ENCODE measurements around the gene CAPN11. TPM values are rescaled to one million over a fixed set of nuclear protein-coding genes. Genes with fewer than 3 reads are reported as not detected.

Gene CAPN11
- total RNA-seq, 1 donor from 2014 or later, result not detected

DNA sequence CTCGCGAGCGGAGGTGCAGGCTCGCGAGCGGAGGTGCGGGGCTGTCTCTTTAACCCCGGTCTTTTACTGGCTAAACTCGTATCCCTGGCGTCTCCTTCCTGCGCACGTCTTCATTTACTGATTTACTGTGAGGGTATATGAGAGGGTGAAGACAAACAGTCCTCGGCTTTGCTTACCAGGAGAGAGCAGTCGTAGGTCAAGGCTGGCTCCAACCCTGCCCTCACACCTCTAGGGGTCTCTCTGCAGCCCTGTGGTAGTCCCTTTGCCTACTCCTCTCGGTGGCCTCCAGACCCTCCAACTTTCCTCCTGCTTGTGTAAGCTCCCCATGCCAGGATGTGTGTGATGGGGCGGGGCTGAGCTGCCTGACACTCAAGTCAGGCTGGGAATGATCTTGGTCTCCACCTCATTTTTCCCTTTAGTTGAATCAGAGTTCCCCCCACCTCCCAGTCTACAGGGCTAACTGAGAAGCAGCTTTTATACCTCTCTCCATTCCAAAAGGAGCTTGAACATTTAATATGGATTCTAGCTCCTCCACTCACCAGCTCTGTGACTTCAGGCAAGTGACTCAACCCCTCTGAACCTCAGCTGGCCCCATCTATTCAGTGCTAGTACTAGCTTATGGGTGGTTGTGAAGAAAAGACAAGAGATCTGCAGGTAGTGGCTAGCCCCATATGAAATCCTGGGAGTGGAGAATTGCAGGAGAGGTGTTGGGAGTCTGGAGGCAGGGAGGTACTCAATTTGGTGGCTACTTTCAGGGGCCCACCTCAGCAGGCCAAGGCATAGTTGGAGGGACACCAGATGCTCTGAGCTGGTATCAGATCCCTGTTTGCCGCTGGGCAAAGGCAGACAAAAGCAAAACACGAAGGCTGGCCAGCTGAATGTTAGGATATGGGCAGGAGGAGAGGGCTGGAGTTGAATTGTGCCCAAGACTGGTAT is 65.7 kb downstream of the CAPN11 start:
- no peaks in the 10 kb centered on the region for H3K27me3 Mint-ChIP-seq
- CTCF ChIA-PET, result interaction anchor here (0.5 to 2.3 kb wide), 4 partner anchors 12 to 44 kb away, joined by 3 to 15 read pairs (median 5); no protein-coding TSS in a partner anchor
- H3K36me3 Mint-ChIP-seq (ENCODE audit: low read depth), result no peaks in the 10 kb centered on the region
- H3K4me3 Mint-ChIP-seq, result peak overlapping the region; percentile 82
- H3K4me1 Mint-ChIP-seq, result peaks cover 30% of the 10 kb centered on the region
- H3K9me3 Mint-ChIP-seq, result no peaks in the 10 kb centered on the region
- no peak for TF ChIP-seq CTCF (IDR thresholded peaks at IDR 0.05)
- H3K27ac Mint-ChIP-seq, result no peak overlapping the region
- ATAC-seq (ENCODE audit: low read depth) (peak; percentile 5), DNase-seq (no peak)
- intact Hi-C loops (cut with micrococcal nuclease), result loop anchor here (5.0 kb wide), 2 partner anchors 97 to 113 kb away; partner anchors contain the start of genes MRPL14 and TMEM63B
- POLR2A ChIA-PET, result interaction anchor here (0.5 to 3.8 kb wide), 8 partner anchors 13 to 520 kb away, joined by 3 to 49 read pairs (median 4); partner anchors contain the start of genes HSP90AB1 and TMEM151B

DNA sequence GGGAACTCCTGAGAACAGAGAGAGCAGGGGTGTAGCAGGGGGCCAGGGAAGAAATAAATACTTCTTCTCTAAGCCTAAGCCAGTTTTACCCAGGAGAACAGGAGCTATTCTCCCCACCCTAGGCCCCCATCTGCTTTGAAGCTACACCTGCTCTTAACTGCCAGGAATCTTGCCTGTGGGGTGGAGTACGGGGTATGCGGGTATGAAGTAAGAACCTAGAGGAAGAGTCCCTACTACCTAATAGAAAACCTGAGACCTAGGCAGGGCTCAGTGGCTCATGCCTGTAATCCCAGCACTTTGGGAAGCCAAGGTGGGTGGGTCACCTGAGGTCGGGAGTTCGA is 66.3 kb downstream of the CAPN11 start:
- no peak for ATAC-seq (ENCODE audit: low read depth)
- Mint-ChIP-seq H3K27ac (no peak overlapping the region), H3K36me3 (ENCODE audit: low read depth) (no peaks in the 10 kb centered on the region), H3K4me3 (no peak overlapping the region), H3K4me1 (peaks cover 26% of the 10 kb centered on the region), H3K9me3 (no peaks in the 10 kb centered on the region), H3K27me3 (no peaks in the 10 kb centered on the region)
- intact Hi-C loops (cut with micrococcal nuclease), result loop anchor here (5.0 kb wide), 2 partner anchors 98 to 112 kb away; partner anchors contain the start of genes MRPL14 and TMEM63B
- TF ChIP-seq CTCF (IDR thresholded peaks at IDR 0.05), result no peak
- CTCF ChIA-PET, result interaction anchor here (0.8 to 2.3 kb wide), 3 partner anchors 11 to 43 kb away, joined by 4 to 15 read pairs (median 6); no protein-coding TSS in a partner anchor
- POLR2A ChIA-PET, result interaction anchor here (0.7 to 3.8 kb wide), 6 partner anchors 12 to 298 kb away, joined by 3 to 49 read pairs (median 6); partner anchors contain the start of gene HSP90AB1
- no peak for DNase-seq

- no peaks in the 10 kb centered on the region for H3K27me3 Mint-ChIP-seq
- CTCF ChIA-PET, result interaction anchor here (1.4 kb wide), 1 partner anchor 10 kb away, joined by 4 read pairs; no protein-coding TSS in a partner anchor
- POLR2A ChIA-PET, result interaction anchor here (0.7 to 3.8 kb wide), 4 partner anchors 11 to 299 kb away, joined by 3 to 49 read pairs (median 10); partner anchors contain the start of gene HSP90AB1
- intact Hi-C loops (cut with micrococcal nuclease), result no loop called here
- H3K36me3 Mint-ChIP-seq (ENCODE audit: low read depth), result no peaks in the 10 kb centered on the region
- TF ChIP-seq CTCF (IDR thresholded peaks at IDR 0.05), result no peak
- H3K27ac Mint-ChIP-seq, result no peak overlapping the region
- H3K4me1 Mint-ChIP-seq, result peaks cover 23% of the 10 kb centered on the region
- no peaks in the 10 kb centered on the region for H3K9me3 Mint-ChIP-seq
- DNase-seq, result no peak
- no peak overlapping the region for H3K4me3 Mint-ChIP-seq
- ATAC-seq (ENCODE audit: low read depth), result no peak
Observed at GRCh38 chr6:44225579-44226325, 67.1 kb downstream of the CAPN11 start.

DNA sequence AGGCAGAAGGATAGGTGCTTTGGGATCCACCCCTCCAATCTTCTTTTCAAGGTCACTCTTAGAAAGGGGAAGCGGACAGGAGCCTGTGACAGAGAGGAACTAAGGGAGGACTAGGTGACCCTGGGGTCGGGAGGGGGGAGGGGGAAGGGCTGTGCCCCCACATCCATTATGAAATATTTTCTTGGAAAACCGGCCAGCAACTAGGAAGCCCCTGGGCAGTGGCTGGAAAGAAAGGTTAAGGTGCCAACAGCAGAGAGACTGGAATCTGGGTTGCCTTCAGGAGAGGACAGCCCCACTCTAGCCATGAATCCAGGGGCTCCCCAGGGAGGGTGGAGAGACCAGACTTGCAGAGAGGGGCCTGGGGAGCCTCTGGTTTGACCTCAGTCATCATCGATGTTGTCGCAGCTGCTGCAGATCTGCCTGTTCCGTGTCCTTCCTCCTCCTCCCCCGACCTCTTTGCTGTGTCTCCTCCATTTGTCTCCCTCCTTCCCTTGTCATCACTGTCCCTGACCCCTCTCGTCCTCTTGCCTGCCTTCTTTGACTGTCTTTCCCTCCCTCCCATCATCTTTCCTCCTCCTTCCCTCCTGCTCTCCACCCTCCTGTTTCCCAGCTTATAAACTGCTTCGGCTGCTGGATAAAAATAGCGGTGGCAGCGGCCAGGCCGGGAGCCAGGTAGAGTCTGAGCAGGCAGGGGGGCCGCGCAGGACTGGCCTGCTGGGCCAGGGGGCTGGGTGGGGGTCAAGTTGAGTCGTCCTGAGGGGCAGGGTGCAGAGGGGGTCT is 67.9 kb downstream of the CAPN11 start:
- ChIA-PET POLR2A (no interaction called here), CTCF (interaction anchor here (1.4 kb wide), 1 partner anchor 9 kb away, joined by 4 read pairs; no protein-coding TSS in a partner anchor)
- Mint-ChIP-seq H3K4me3 (no peak overlapping the region), H3K9me3 (no peaks in the 10 kb centered on the region), H3K27me3 (no peaks in the 10 kb centered on the region), H3K36me3 (ENCODE audit: low read depth) (no peaks in the 10 kb centered on the region), H3K27ac (no peak overlapping the region), H3K4me1 (peaks cover 20% of the 10 kb centered on the region)
- intact Hi-C loops (cut with micrococcal nuclease), result no loop called here
- no peak for ATAC-seq (ENCODE audit: low read depth)
- no peak for TF ChIP-seq CTCF (IDR thresholded peaks at IDR 0.05)
- DNase-seq, result no peak
